HepG2 (cell line): ENCODE results near the gene AP3D1. TPM values are rescaled to one million over a fixed set of nuclear protein-coding genes. Genes with fewer than 3 reads are reported as not detected.

Experiments
- ATF7-NPFF ChIP-seq: sonication (generic); formaldehyde crosslinking; IDR thresholded peaks from 2 replicates; pipeline ENCODE4 v1.8.1; 2023; ENCODE audit warnings: mild to moderate bottlenecking, low read depth, missing genetic modification reagents, moderate library complexity
- CBX1 ChIP-seq: IDR thresholded peaks from one replicate; pipeline ENCODE4 v1.6.1; 2016; ENCODE audit warnings: antibody characterized with exemption, low read depth
- ELF4 ChIP-seq: sonication (generic); formaldehyde crosslinking; IDR thresholded peaks from 2 replicates; pipeline ENCODE4 v1.5.0; 2020; ENCODE audit warnings: missing genetic modification reagents, mild to moderate bottlenecking, moderate library complexity, borderline replicate concordance
- ETV5 ChIP-seq: IDR thresholded peaks from 2 replicates; pipeline ENCODE4 v1.6.1; 2018; ENCODE audit warnings: missing biosample characterization, missing genetic modification reagents, inconsistent platforms, borderline replicate concordance
- KDM5A ChIP-seq: fragments of 200-600 bp; sonication (generic); IDR thresholded peaks from 2 replicates; pipeline ENCODE4 v1.7.0; 2018; ENCODE audit warnings: antibody characterized with exemption, mild to moderate bottlenecking, low read length, borderline replicate concordance
- NFE2L1 ChIP-seq: sonication (generic); formaldehyde crosslinking; IDR thresholded peaks from 2 replicates; pipeline ENCODE4 v1.4.0; 2020; ENCODE audit warnings: missing genetic modification reagents, mild to moderate bottlenecking, borderline replicate concordance
- NR2F2 ChIP-seq: IDR thresholded peaks from 2 replicates; pipeline ENCODE4 v1.6.1; 2012; ENCODE audit warnings: low read depth, inconsistent platforms, borderline replicate concordance
- POLR2AphosphoS2 ChIP-seq: IDR thresholded peaks from 2 replicates; pipeline ENCODE4 v1.6.1; 2011; ENCODE audit warnings: low read depth, low read length, improper control_type of control experiment
- SMAD3 ChIP-seq: sonication (generic); formaldehyde crosslinking; IDR thresholded peaks from 2 replicates; pipeline ENCODE4 v1.4.0; 2020; ENCODE audit warnings: missing genetic modification reagents
- TERF1 ChIP-seq: sonication (generic); formaldehyde crosslinking; IDR thresholded peaks from 2 replicates; pipeline ENCODE4 v1.8.0; 2022; ENCODE audit warnings: mild to moderate bottlenecking, missing genetic modification reagents, moderate library complexity
- THYN1 ChIP-seq: sonication (generic); formaldehyde crosslinking; IDR thresholded peaks from 2 replicates; pipeline ENCODE4 v1.8.1; 2023; ENCODE audit warnings: low read depth, mild to moderate bottlenecking, moderate library complexity, missing genetic modification reagents, borderline replicate concordance
- ZFP82 ChIP-seq: sonication (generic); formaldehyde crosslinking; IDR thresholded peaks from 2 replicates; pipeline ENCODE4 v1.5.1; 2020; ENCODE audit warnings: mild to moderate bottlenecking, missing genetic modification reagents, borderline replicate concordance
- ZNF260 ChIP-seq: sonication (generic); formaldehyde crosslinking; IDR thresholded peaks from 2 replicates; pipeline ENCODE4 v1.4.0; 2020; ENCODE audit warnings: missing genetic modification reagents, low read depth, mild to moderate bottlenecking, borderline replicate concordance
- ZNF264 ChIP-seq: sonication (generic); formaldehyde crosslinking; IDR thresholded peaks from 2 replicates; pipeline ENCODE4 v1.4.0; 2020; ENCODE audit warnings: missing genetic modification reagents
- ZNF275 ChIP-seq: sonication (generic); formaldehyde crosslinking; IDR thresholded peaks from 2 replicates; pipeline ENCODE4 v1.8.0; 2022; ENCODE audit warnings: missing genetic modification reagents, mild to moderate bottlenecking, inconsistent platforms, borderline replicate concordance
- ZNF367 ChIP-seq: sonication (generic); formaldehyde crosslinking; IDR thresholded peaks from 2 replicates; pipeline ENCODE4 v1.4.0; 2020; ENCODE audit warnings: missing genetic modification reagents, borderline replicate concordance
- ZNF530 ChIP-seq: sonication (generic); formaldehyde crosslinking; IDR thresholded peaks from 2 replicates; pipeline ENCODE4 v1.5.0; 2020; ENCODE audit warnings: low read depth, mild to moderate bottlenecking, missing genetic modification reagents
- ZNF609 ChIP-seq: sonication (generic); formaldehyde crosslinking; IDR thresholded peaks from 2 replicates; pipeline ENCODE4 v1.4.0; 2020; ENCODE audit warnings: mild to moderate bottlenecking, missing genetic modification reagents, borderline replicate concordance
- ZNF737 ChIP-seq: sonication (generic); formaldehyde crosslinking; IDR thresholded peaks from 2 replicates; pipeline ENCODE4 v1.5.0; 2020; ENCODE audit warnings: missing genetic modification reagents, mild to moderate bottlenecking, borderline replicate concordance
- ZUFSP ChIP-seq: sonication (generic); formaldehyde crosslinking; IDR thresholded peaks from 2 replicates; pipeline ENCODE4 v1.9.0; 2021; ENCODE audit warnings: missing genetic modification reagents, mild to moderate bottlenecking, borderline replicate concordance
- polyA plus RNA-seq, 8 experiments: library from polyadenylated mRNA; depleted of rRNA in 3 of 8; stranded (reverse) in 7 of 8; unstranded in 1 of 8; fragments of >200 nt; fragmentation: Illumina TruSeq in 4 of 8; extraction: Trizol in 4 of 8; gene quantifications; 2 replicates each; pipeline versions ENCODE4 v1.2.1 to v1.2.3, GENCODE V29; 2011 to 2016; ENCODE audit warnings: low read depth in 4 of 8, missing spikeins in 1 of 8, mixed read lengths in 1 of 8; ENCODE audit not compliant: insufficient read depth in 1 of 8
- total RNA-seq, 5 experiments: library from RNA; depleted of rRNA; stranded (reverse); fragments of >200 nt; fragmentation: Illumina TruSeq; extraction: Trizol; gene quantifications; 2 replicates each; pipeline ENCODE4 v1.2.3, GENCODE V29; 2016; ENCODE audit warnings: low read depth in 1 of 5

The AP3D1 gene
- total and polyA plus RNA-seq, 2 of the 13 experiments (the other 11 are each of a cell fraction or from before 2014, with no cell fraction given): 68.0 to 82.6 TPM

GRCh38 chr19:2168619-2169424, 17.5 kb upstream of the AP3D1 start (continued):
- TF ChIP-seq ZNF275 (0 out of 2 replicates have a peak, but pooled peaks have one; percentile 59), ZFP82 (CRISPR knock-in tag) (no peak), SMAD3 (CRISPR knock-in tag) (0 out of 2 replicates have a peak, but pooled peaks have one; percentile 65), KDM5A (no peak), ZNF260 (CRISPR knock-in tag) (no peak), THYN1 (CRISPR knock-in tag) (no peak), ZNF264 (CRISPR knock-in tag) (peak; percentile 89), ATF7-NPFF (CRISPR knock-in tag) (no peak), ZNF609 (CRISPR knock-in tag) (peak; percentile 86), NFE2L1 (no peak), ELF4 (CRISPR knock-in tag) (no peak), ZNF737 (CRISPR knock-in tag) (no peak), CBX1 (peak; percentile 56), ETV5 (CRISPR knock-in tag) (peak; percentile 77; the same call in 1 of the 2 replicates), ZNF367 (CRISPR knock-in tag) (no peak), POLR2AphosphoS2 (no peak), TERF1 (CRISPR knock-in tag) (no peak), ZNF530 (CRISPR knock-in tag) (no peak), ZUFSP (CRISPR knock-in tag) (no peak), NR2F2 (no peak)
